ENCODE data around the gene L3MBTL1.

L3MBTL1 gene

GRCh38 chr20:43513931-43514647 lies 6.6 kb downstream of the L3MBTL1 start:
- DNase-seq (ENCODE audit: low read depth), result peak; percentile 83
- TF ChIP-seq CTCF (IDR thresholded peaks at IDR 0.05; ENCODE audit: control insufficient read depth, insufficient read depth, low read depth, low read length, missing control alignments), result peak; percentile 29
- H3K4me3 ChIP-seq (ENCODE audit: control insufficient read depth, low read depth, low read length), result peak overlapping the region; percentile 53

- DNase-seq (ENCODE audit: low read depth), result no peak
- no peak for TF ChIP-seq CTCF (IDR thresholded peaks at IDR 0.05; ENCODE audit: control insufficient read depth, insufficient read depth, low read depth, low read length, missing control alignments)
- H3K4me3 ChIP-seq (ENCODE audit: control insufficient read depth, low read depth, low read length), result peak overlapping the region; percentile 53
Observed at GRCh38 chr20:43514648-43514999, 7.1 kb downstream of the L3MBTL1 start.

- no peak overlapping the region for H3K4me3 ChIP-seq (ENCODE audit: control insufficient read depth, low read depth, low read length)
- DNase-seq (ENCODE audit: low read depth), result no peak
- TF ChIP-seq CTCF (IDR thresholded peaks at IDR 0.05; ENCODE audit: control insufficient read depth, insufficient read depth, low read depth, low read length, missing control alignments), result no peak
Observed at GRCh38 chr20:43515628-43516027, 8.1 kb downstream of the L3MBTL1 start.

- no peak overlapping the region for H3K4me3 ChIP-seq (ENCODE audit: control insufficient read depth, low read depth, low read length)
- no peak for DNase-seq (ENCODE audit: low read depth)
- no peak for TF ChIP-seq CTCF (IDR thresholded peaks at IDR 0.05; ENCODE audit: control insufficient read depth, insufficient read depth, low read depth, low read length, missing control alignments)
Observed at GRCh38 chr20:43516251-43516824, 8.8 kb downstream of the L3MBTL1 start.

GRCh38 chr20:43520074-43520630 lies 12.7 kb downstream of the L3MBTL1 start:
- no peak overlapping the region for H3K4me3 ChIP-seq (ENCODE audit: control insufficient read depth, low read depth, low read length)
- DNase-seq (ENCODE audit: low read depth), result no peak
- no peak for TF ChIP-seq CTCF (IDR thresholded peaks at IDR 0.05; ENCODE audit: control insufficient read depth, insufficient read depth, low read depth, low read length, missing control alignments)

GRCh38 chr20:43525021-43525420 lies 17.5 kb downstream of the L3MBTL1 start:
- no peak for DNase-seq (ENCODE audit: low read depth)
- H3K4me3 ChIP-seq (ENCODE audit: control insufficient read depth, low read depth, low read length), result no peak overlapping the region
- TF ChIP-seq CTCF (IDR thresholded peaks at IDR 0.05; ENCODE audit: control insufficient read depth, insufficient read depth, low read depth, low read length, missing control alignments), result no peak

Data from AG09309 (cell line).